ENCODE data around the gene TMEM81. TPM values are rescaled to one million over a fixed set of nuclear protein-coding genes. Genes with fewer than 3 reads are reported as not detected.

The TMEM81 gene
- total and polyA plus RNA-seq, 9 donors = 0.92 to 4.2 (median 2.2) TPM

DNA sequence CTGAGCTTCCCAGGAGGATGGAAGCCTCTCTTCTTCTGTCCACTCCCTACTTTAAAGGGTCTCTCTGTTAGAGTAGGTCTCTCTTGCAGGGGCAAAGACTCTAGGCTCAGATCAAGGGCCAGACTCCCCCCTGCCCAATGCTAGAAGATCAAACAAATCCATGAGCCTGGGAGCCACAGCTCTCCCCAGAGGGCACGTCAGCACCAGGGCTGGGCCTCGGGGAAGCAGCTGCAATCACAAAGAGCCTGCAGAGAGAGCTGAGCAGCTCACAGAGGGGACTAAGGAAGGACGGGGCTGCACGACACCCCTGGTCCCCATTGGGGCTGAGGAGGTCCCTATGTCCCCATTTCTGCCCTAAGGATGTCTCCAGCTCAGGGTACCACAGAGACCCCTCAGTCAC lies 37.4 kb downstream of the TMEM81 start:
- Histone ChIP-seq H3K27ac (no peak overlapping the region), H3K36me3 (no peaks in the 10 kb centered on the region), H3K9me3 (no peaks in the 10 kb centered on the region), H3K4me3 (no peak overlapping the region), H3K4me1 (ENCODE audit: insufficient read depth) (no peaks in the 10 kb centered on the region), H3K27me3 (no peaks in the 10 kb centered on the region)
- TF ChIP-seq POLR2A (IDR thresholded peaks at IDR 0.05) (no peak), EP300 (IDR thresholded peaks at IDR 0.05) (no peak)
- TF ChIP-seq, protein P1, sequence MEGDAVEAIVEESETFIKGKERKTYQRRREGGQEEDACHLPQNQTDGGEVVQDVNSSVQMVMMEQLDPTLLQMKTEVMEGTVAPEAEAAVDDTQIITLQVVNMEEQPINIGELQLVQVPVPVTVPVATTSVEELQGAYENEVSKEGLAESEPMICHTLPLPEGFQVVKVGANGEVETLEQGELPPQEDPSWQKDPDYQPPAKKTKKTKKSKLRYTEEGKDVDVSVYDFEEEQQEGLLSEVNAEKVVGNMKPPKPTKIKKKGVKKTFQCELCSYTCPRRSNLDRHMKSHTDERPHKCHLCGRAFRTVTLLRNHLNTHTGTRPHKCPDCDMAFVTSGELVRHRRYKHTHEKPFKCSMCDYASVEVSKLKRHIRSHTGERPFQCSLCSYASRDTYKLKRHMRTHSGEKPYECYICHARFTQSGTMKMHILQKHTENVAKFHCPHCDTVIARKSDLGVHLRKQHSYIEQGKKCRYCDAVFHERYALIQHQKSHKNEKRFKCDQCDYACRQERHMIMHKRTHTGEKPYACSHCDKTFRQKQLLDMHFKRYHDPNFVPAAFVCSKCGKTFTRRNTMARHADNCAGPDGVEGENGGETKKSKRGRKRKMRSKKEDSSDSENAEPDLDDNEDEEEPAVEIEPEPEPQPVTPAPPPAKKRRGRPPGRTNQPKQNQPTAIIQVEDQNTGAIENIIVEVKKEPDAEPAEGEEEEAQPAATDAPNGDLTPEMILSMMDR (IDR thresholded peaks at IDR 0.05) = no peak
- no peak for DNase-seq
- intact Hi-C loops (cut with DNase I) = no loop called here
- 45 to 58% (median 58%) methylated on average over 3 to 4 of the region's 4 CpGs for WGBS, 3 donors

DNA sequence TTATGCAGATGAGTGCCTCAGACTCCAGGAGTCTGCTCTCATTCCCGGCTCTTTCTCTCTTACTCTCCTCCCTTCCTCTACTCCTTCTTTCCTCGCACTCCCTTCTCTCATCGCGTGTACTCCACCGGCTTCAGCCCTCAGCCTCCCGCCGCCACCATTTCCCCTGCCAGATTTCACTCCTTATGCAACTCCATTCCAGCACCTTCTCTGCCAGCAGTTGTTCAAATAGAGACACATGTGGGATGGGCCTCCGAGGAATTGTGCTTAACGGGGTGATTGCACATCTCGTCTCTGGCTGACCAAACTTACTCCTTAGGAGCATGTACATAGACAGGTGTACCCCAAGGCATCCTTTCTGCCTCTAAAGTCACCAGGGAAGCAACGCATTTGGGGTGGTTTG lies 39.1 kb downstream of the TMEM81 start:
- TF ChIP-seq POLR2A (IDR thresholded peaks at IDR 0.05) (no peak), EP300 (IDR thresholded peaks at IDR 0.05) (no peak)
- H3K4me1 ChIP-seq (ENCODE audit: insufficient read depth) = no peaks in the 10 kb centered on the region
- WGBS, 3 donors = 15 to 25% (median 24%) methylated on average over 11 of the region's 11 CpGs
- H3K27me3 ChIP-seq = no peaks in the 10 kb centered on the region
- DNase-seq = no peak
- H3K4me3 ChIP-seq = no peak overlapping the region
- no peaks in the 10 kb centered on the region for H3K9me3 ChIP-seq
- intact Hi-C loops (cut with DNase I) = no loop called here
- H3K27ac ChIP-seq = no peak overlapping the region
- H3K36me3 ChIP-seq = no peaks in the 10 kb centered on the region

DNA sequence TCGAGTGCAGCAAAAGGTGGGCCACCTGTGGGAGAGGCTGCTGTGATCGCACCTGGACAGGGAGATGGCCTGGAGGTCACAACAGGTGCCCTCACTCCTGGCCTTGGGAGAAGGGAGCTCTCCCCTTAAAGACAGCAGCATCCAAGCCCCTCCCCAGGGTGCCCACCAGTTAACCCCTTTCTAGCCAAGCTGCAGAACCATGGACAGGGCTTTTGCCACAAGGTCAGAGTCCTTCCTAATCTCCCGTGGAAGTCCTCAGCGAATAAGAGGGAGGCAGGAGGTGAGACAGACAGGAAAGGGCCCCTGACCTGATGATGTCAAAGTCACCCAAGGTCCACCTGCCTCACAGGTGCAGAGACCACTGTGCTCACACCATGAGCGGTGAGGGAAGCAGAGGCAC lies 39.5 kb downstream of the TMEM81 start:
- Histone ChIP-seq H3K9me3 (no peaks in the 10 kb centered on the region), H3K4me1 (ENCODE audit: insufficient read depth) (no peaks in the 10 kb centered on the region), H3K36me3 (no peaks in the 10 kb centered on the region), H3K27ac (no peak overlapping the region), H3K4me3 (no peak overlapping the region), H3K27me3 (no peaks in the 10 kb centered on the region)
- intact Hi-C loops (cut with DNase I) = no loop called here
- no peak for TF ChIP-seq POLR2A (IDR thresholded peaks at IDR 0.05)
- TF ChIP-seq, protein P1 (IDR thresholded peaks at IDR 0.05) = no peak
- TF ChIP-seq EP300 (IDR thresholded peaks at IDR 0.05) = no peak
- 20 to 23% (median 22%) methylated on average over 5 of the region's 5 CpGs for WGBS, 3 donors
- DNase-seq = no peak

DNA sequence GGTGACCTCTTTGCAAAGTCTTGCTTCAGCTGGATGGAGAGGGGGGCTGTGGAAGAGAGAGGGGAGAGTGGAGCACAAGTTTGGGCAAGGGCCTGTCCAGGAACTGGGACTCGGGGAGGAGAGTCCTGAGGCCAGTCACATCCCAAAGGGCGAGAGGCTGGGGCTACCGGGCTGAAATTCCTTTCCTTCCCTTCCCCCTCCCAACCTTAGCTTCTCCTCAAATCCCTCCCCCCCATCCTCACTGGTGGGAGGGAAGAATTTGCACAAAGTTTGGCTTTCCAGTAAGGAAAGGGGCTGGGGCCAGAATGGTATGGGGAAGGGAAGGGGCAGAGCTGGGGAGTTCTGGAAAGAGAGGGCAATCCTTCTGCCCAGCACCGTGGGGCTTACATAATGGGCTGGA lies 40.4 kb downstream of the TMEM81 start:
- H3K9me3 ChIP-seq = no peaks in the 10 kb centered on the region
- H3K27ac ChIP-seq = no peak overlapping the region
- intact Hi-C loops (cut with DNase I) = no loop called here
- H3K36me3 ChIP-seq = no peaks in the 10 kb centered on the region
- no peak overlapping the region for H3K4me3 ChIP-seq
- TF ChIP-seq, protein P1 (IDR thresholded peaks at IDR 0.05) = no peak
- TF ChIP-seq EP300 (IDR thresholded peaks at IDR 0.05) = no peak
- no peak for TF ChIP-seq POLR2A (IDR thresholded peaks at IDR 0.05)
- no peaks in the 10 kb centered on the region for H3K4me1 ChIP-seq (ENCODE audit: insufficient read depth)
- no peaks in the 10 kb centered on the region for H3K27me3 ChIP-seq
- 27 to 31% (median 28%) methylated on average over 4 of the region's 4 CpGs for WGBS, 3 donors
- DNase-seq = no peak

DNA sequence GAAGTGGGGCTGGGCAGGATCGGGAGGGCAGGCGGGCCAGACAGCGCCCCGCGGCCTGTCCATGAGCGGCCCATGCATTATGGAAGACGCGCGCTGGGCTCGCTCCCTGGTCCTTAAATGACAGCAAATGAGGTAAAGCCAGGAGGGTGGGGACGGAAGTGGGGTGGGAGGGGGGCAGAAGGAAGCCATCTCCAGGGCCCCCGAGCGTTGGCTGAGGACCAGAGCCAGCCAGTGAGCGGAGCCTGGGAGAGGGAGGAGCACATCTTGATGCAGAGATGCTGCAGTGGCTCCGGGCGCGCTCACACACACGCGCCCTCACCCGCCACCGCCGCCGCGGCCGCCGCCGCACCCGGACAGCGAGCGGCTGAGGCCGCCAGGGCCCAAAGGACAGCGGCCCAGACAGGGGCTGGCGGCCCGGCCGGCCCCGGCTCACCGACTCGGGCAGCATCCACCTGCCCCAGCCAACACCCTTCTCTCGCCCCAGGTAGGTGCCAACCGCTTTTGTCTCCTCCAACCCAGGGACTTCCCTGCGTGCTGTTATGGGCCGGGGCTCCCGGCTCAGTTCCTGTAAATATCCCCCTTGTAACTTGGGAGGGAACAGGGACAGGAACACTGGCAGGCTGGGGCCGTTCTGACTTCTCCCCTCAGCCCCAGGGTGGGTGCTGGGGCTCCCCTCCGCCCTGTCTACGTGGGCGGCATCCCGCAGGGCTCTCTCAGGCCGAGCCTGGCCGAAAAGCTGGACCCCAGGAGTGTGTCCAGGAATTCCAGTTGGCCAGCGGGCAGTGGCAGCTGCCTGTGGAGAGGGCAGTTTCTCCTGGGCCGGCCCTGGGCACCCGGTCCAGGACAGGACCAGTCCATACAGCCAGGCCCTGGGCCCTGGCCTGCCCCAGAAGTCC lies 41.1 kb downstream of the TMEM81 start, which contains the start of gene CNTN2:
TSS of gene CNTN2 (plus strand) at position 302 of the 896 bp plus-strand sequence. CDS start 9,974 bp downstream, outside the sequence.
- intact Hi-C loops (cut with DNase I) = no loop called here
- no peak for TF ChIP-seq POLR2A (IDR thresholded peaks at IDR 0.05)
- TF ChIP-seq, protein P1 (IDR thresholded peaks at IDR 0.05) = no peak
- no peak for TF ChIP-seq EP300 (IDR thresholded peaks at IDR 0.05)
- H3K9me3 ChIP-seq = no peaks in the 10 kb centered on the region
- no peak for DNase-seq
- H3K27me3 ChIP-seq = no peaks in the 10 kb centered on the region
- H3K4me3 ChIP-seq = no peak within 1 kb of the TSS
- WGBS, 3 donors = 9 to 19% (median 10%) methylated on average over 44 to 53 of the region's 53 CpGs
- no peak within 1 kb of the TSS for H3K27ac ChIP-seq
- no peaks in the 10 kb centered on the region for H3K36me3 ChIP-seq
- H3K4me1 ChIP-seq (ENCODE audit: insufficient read depth) = no peaks in the 10 kb centered on the region
